H9 (cell line): ENCODE measurements around the gene HOXB1. TPM values are rescaled to one million over a fixed set of nuclear protein-coding genes. Genes with fewer than 3 reads are reported as not detected.

ENCODE experiments used
- DNase-seq: peaks from one replicate; pipeline ENCODE4 v3.0.0-alpha.2; 2017
- H2AFZ ChIP-seq: one replicate; pipeline ENCODE4 v1.6.1; 2013; ENCODE audit warnings: mild to moderate bottlenecking, low read length, control low read depth, moderate library complexity
- H2AK5ac ChIP-seq: 2 replicates; pipeline ENCODE4 v1.6.1; 2013; ENCODE audit warnings: low read length, control low read depth, mixed read lengths; ENCODE audit not compliant: insufficient read length
- H2BK120ac ChIP-seq: one replicate; pipeline ENCODE4 v1.6.1; 2013; ENCODE audit warnings: low read depth, mild to moderate bottlenecking, low read length, control low read depth, inconsistent platforms; ENCODE audit not compliant: poor library complexity, severe bottlenecking
- H2BK12ac ChIP-seq: 2 replicates; pipeline ENCODE4 v1.6.1; 2013; ENCODE audit warnings: low read length, control low read depth, mixed read lengths, low read depth; ENCODE audit not compliant: insufficient read length
- H2BK15ac ChIP-seq: 2 replicates; pipeline ENCODE4 v1.6.1; 2013; ENCODE audit warnings: low read depth, low read length, control low read depth
- H2BK20ac ChIP-seq: one replicate; pipeline ENCODE4 v1.6.1; 2013; ENCODE audit warnings: low read depth, mild to moderate bottlenecking, low read length, control low read depth, inconsistent platforms; ENCODE audit not compliant: poor library complexity, severe bottlenecking
- H2BK5ac ChIP-seq: 2 replicates; pipeline ENCODE4 v1.6.1; 2013; ENCODE audit warnings: low read length, control low read depth, mixed read lengths; ENCODE audit not compliant: insufficient read length
- H3K14ac ChIP-seq: 2 replicates; pipeline ENCODE4 v1.6.1; 2013; ENCODE audit warnings: low read length, control low read depth; ENCODE audit not compliant: insufficient read depth
- H3K18ac ChIP-seq: 2 replicates; pipeline ENCODE4 v1.6.1; 2013; ENCODE audit warnings: low read depth, mild to moderate bottlenecking, mixed read lengths, low read length, control low read depth; ENCODE audit not compliant: insufficient read length
- H3K23ac ChIP-seq: 2 replicates; pipeline ENCODE4 v1.6.1; 2013; ENCODE audit warnings: low read length, control low read depth, mixed read lengths, low read depth; ENCODE audit not compliant: insufficient read length
- H3K23me2 ChIP-seq: 2 replicates; pipeline ENCODE4 v1.6.1; 2013; ENCODE audit warnings: low read depth, mild to moderate bottlenecking, mixed read lengths, low read length, control low read depth; ENCODE audit not compliant: insufficient read length, poor library complexity, severe bottlenecking
- H3K27ac ChIP-seq: 2 replicates; pipeline ENCODE4 v1.5.1; 2013; ENCODE audit warnings: low read length, control low read depth, mixed read lengths, low read depth; ENCODE audit not compliant: insufficient read length
- H3K27me3 ChIP-seq: 2 replicates; pipeline ENCODE4 v1.6.1; 2013; ENCODE audit warnings: low read length, control low read depth, inconsistent platforms; ENCODE audit not compliant: insufficient read depth
- H3K4ac ChIP-seq: 2 replicates; pipeline ENCODE4 v1.6.1; 2013; ENCODE audit warnings: low read depth, mild to moderate bottlenecking, control low read depth, inconsistent platforms, low read length, moderate library complexity
- H3K4me1 ChIP-seq: 2 replicates; pipeline ENCODE4 v1.6.1; 2013; ENCODE audit warnings: low read length, control low read depth, inconsistent platforms; ENCODE audit not compliant: insufficient read depth
- H3K4me2 ChIP-seq: 2 replicates; pipeline ENCODE4 v1.6.1; 2013; ENCODE audit warnings: low read length, control low read depth, mixed read lengths; ENCODE audit not compliant: insufficient read length, insufficient read depth
- H3K56ac ChIP-seq: 2 replicates; pipeline ENCODE4 v1.6.1; 2013; ENCODE audit warnings: low read depth, mild to moderate bottlenecking, mixed read lengths, low read length, control low read depth; ENCODE audit not compliant: insufficient read length
- H3K79me1 ChIP-seq: 2 replicates; pipeline ENCODE4 v1.6.1; 2013; ENCODE audit warnings: low read depth, mild to moderate bottlenecking, moderate library complexity, low read length, control low read depth, inconsistent platforms; ENCODE audit not compliant: insufficient read depth, poor library complexity, severe bottlenecking
- H3K79me2 ChIP-seq: 2 replicates; pipeline ENCODE4 v1.6.1; 2013; ENCODE audit warnings: low read length, control low read depth, inconsistent platforms; ENCODE audit not compliant: insufficient read depth
- H3K9ac ChIP-seq: 2 replicates; pipeline ENCODE4 v1.6.1; 2013; ENCODE audit warnings: low read length, control low read depth, mixed read lengths; ENCODE audit not compliant: insufficient read length; ENCODE audit errors: extremely low read depth
- H3K9me3 ChIP-seq: one replicate; pipeline ENCODE4 v1.6.1; 2013; ENCODE audit warnings: low read depth, low read length, inconsistent platforms; ENCODE audit not compliant: control insufficient read depth
- H3T11ph ChIP-seq: one replicate; pipeline ENCODE4 v1.6.1; 2013; ENCODE audit warnings: mild to moderate bottlenecking, low read length, control low read depth, inconsistent platforms
- H4K20me1 ChIP-seq: one replicate; pipeline ENCODE4 v1.6.1; 2013; ENCODE audit not compliant: control insufficient read depth, insufficient read length, insufficient read depth
- H4K5ac ChIP-seq: 2 replicates; pipeline ENCODE4 v1.6.1; 2013; ENCODE audit warnings: low read depth, mild to moderate bottlenecking, mixed read lengths, low read length, control low read depth; ENCODE audit not compliant: insufficient read length
- H4K8ac ChIP-seq: replicated peaks from 2 replicates; pipeline ENCODE4 v1.6.1; 2013; ENCODE audit warnings: low read length, control low read depth, mixed read lengths, low read depth; ENCODE audit not compliant: insufficient read length
- H4K91ac ChIP-seq: 2 replicates; pipeline ENCODE4 v1.6.1; 2013; ENCODE audit warnings: low read depth, mild to moderate bottlenecking, moderate library complexity, mixed read lengths, low read length, control low read depth; ENCODE audit not compliant: insufficient read length
- H3K27ac Mint-ChIP-seq, 3 experiments: 2 replicates in 2 of 3; 3 replicates in 1 of 3; pipeline ENCODE4 v1.8.0; 2020 to 2021; ENCODE audit warnings: mixed read lengths in 3 of 3, mild to moderate bottlenecking in 1 of 3, moderate library complexity in 1 of 3
- H3K27me3 Mint-ChIP-seq: 2 replicates; pipeline ENCODE4 v1.8.0; 2021; ENCODE audit warnings: low read depth, mild to moderate bottlenecking, moderate library complexity, mixed read lengths
- H3K36me3 Mint-ChIP-seq, 3 experiments: 2 replicates in 2 of 3; 3 replicates in 1 of 3; pipeline ENCODE4 v1.8.0; 2020 to 2021; ENCODE audit warnings: low read depth in 3 of 3, mixed read lengths in 3 of 3; ENCODE audit not compliant: insufficient read depth in 1 of 3
- H3K4me1 Mint-ChIP-seq, 2 experiments: 2 replicates each; pipeline ENCODE4 v1.8.0; 2020; ENCODE audit warnings: mixed read lengths in 2 of 2
- H3K4me3 Mint-ChIP-seq, 2 experiments: 2 replicates in 1 of 2; 3 replicates in 1 of 2; pipeline ENCODE4 v1.8.0; 2020 to 2021; ENCODE audit warnings: mild to moderate bottlenecking in 2 of 2, mixed read lengths in 2 of 2, moderate library complexity in 1 of 2
- H3K9me3 Mint-ChIP-seq, 2 experiments: 2 replicates in 1 of 2; 3 replicates in 1 of 2; pipeline ENCODE4 v1.8.0; 2020; ENCODE audit warnings: mild to moderate bottlenecking in 2 of 2, mixed read lengths in 2 of 2, moderate library complexity in 1 of 2
- WGBS: extraction: QIAGEN DNeasy Blood & Tissue Kit; methylation state at CpG from one replicate; pipeline ENCODE4 v1.1.7; 2013; ENCODE audit warnings: missing lambda C conversion rate, low lambda C conversion rate, mixed read lengths; ENCODE audit not compliant: insufficient read length; ENCODE audit errors: extremely low coverage; 5-methylcytosine and 5-hydroxymethylcytosine counted together
- total RNA-seq: library from RNA; stranded (reverse); gene quantifications from 2 replicates; pipeline ENCODE4 v1.2.1, GENCODE V29; 2021
- TF ChIP-seq, protein P1 (sequence below): fragments of 200-600 bp; sonication (generic); conservative IDR thresholded peaks from 3 replicates; pipeline ENCODE4 v1.8.0; 2021; ENCODE audit warnings: antibody characterized with exemption, mild to moderate bottlenecking

Gene HOXB1
- total RNA-seq, 1 experiment from 2014 or later, result not detected

GRCh38 chr17:48499248-48499647, 31.6 kb downstream of the HOXB1 start:
- H3K4ac ChIP-seq, result no peak overlapping the region
- Mint-ChIP-seq H3K36me3 (no peaks in the 10 kb centered on the region), H3K27me3 (peaks cover 97% of the 10 kb centered on the region), H3K4me3 (no peak overlapping the region), H3K9me3 (no peaks in the 10 kb centered on the region; a peak in 1 of 5 replicates), H3K4me1 (peaks cover 16 to 24% of the 10 kb centered on the region in 2 experiments), H3K27ac (no peak overlapping the region)
- H2BK5ac ChIP-seq, result no peak overlapping the region
- H3K9me3 ChIP-seq, result no peaks in the 10 kb centered on the region
- H2BK20ac ChIP-seq, result no peak overlapping the region
- no peak overlapping the region for H3K56ac ChIP-seq
- no peak overlapping the region for H2BK15ac ChIP-seq
- H3K27ac ChIP-seq, result no peak overlapping the region
- H3T11ph ChIP-seq, result no peak overlapping the region
- H3K23ac ChIP-seq, result no peak overlapping the region
- no peak overlapping the region for H4K8ac ChIP-seq
- no peak overlapping the region for H2AK5ac ChIP-seq
- H4K20me1 ChIP-seq, result no peaks in the 10 kb centered on the region
- no CpG with 5 or more reads among the region's 3 CpGs for WGBS
- H4K91ac ChIP-seq, result no peak overlapping the region
- no peak overlapping the region for H3K14ac ChIP-seq
- H3K79me2 ChIP-seq, result no peaks in the 10 kb centered on the region
- DNase-seq, result no peak
- no peaks in the 10 kb centered on the region for H3K23me2 ChIP-seq
- no peaks in the 10 kb centered on the region for H3K79me1 ChIP-seq
- H3K18ac ChIP-seq, result no peak overlapping the region
- no peak overlapping the region for H3K9ac ChIP-seq
- no peak overlapping the region for H2AFZ ChIP-seq
- H2BK120ac ChIP-seq, result no peak overlapping the region
- H3K27me3 ChIP-seq, result peaks cover 6% of the 10 kb centered on the region; the same call in 1 of the 2 replicates
- TF ChIP-seq, protein P1, sequence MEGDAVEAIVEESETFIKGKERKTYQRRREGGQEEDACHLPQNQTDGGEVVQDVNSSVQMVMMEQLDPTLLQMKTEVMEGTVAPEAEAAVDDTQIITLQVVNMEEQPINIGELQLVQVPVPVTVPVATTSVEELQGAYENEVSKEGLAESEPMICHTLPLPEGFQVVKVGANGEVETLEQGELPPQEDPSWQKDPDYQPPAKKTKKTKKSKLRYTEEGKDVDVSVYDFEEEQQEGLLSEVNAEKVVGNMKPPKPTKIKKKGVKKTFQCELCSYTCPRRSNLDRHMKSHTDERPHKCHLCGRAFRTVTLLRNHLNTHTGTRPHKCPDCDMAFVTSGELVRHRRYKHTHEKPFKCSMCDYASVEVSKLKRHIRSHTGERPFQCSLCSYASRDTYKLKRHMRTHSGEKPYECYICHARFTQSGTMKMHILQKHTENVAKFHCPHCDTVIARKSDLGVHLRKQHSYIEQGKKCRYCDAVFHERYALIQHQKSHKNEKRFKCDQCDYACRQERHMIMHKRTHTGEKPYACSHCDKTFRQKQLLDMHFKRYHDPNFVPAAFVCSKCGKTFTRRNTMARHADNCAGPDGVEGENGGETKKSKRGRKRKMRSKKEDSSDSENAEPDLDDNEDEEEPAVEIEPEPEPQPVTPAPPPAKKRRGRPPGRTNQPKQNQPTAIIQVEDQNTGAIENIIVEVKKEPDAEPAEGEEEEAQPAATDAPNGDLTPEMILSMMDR, result no peak
- H4K5ac ChIP-seq, result no peak overlapping the region
- H3K4me2 ChIP-seq, result no peak overlapping the region
- no peaks in the 10 kb centered on the region for H3K4me1 ChIP-seq
- H2BK12ac ChIP-seq, result no peak overlapping the region
